Activated CD4-positive, CD25-positive, alpha-beta regulatory T cell treated with anti-CD3 and anti-CD28 coated beads, Interleukin-2, amount 50 U/mL, for 72 hours (primary cell): Measurements from ENCODE around the gene GM2A.
"Not testable (repeated sequence)": the region's sequence is repeated elsewhere in the genome, so short reads cannot be mapped to it uniquely, and the experiment has no call there.

Experiments
- DNase-seq: peaks from one replicate; pipeline ENCODE4 v3.0.0; 2021

GM2A gene

GRCh38 chr5:151254556-151254955, 1.6 kb downstream of the GM2A start:
- DNase-seq = no peak

GRCh38 chr5:151254990-151255389, 2.0 kb downstream of the GM2A start:
- DNase-seq = not testable (repeated sequence)

- no peak for DNase-seq
Measured at GRCh38 chr5:151255621-151256286, 2.8 kb downstream of the GM2A start.

GRCh38 chr5:151257731-151258181, 4.8 kb downstream of the GM2A start:
- DNase-seq = no peak

- no peak for DNase-seq
Measured at GRCh38 chr5:151258201-151258611, 5.2 kb downstream of the GM2A start.

- DNase-seq = no peak
Measured at GRCh38 chr5:151258816-151259215, 5.8 kb downstream of the GM2A start.

GRCh38 chr5:151259931-151260330, 6.9 kb downstream of the GM2A start:
- no peak for DNase-seq

- no peak for DNase-seq
Measured at GRCh38 chr5:151262532-151262931, 9.5 kb downstream of the GM2A start.

- DNase-seq = no peak
Measured at GRCh38 chr5:151264113-151264512, 11.1 kb downstream of the GM2A start.

- DNase-seq = no peak
Measured at GRCh38 chr5:151267491-151268260, 14.7 kb downstream of the GM2A start.

- DNase-seq = no peak
Measured at GRCh38 chr5:151270599-151270998, 17.6 kb downstream of the GM2A start.

- no peak for DNase-seq
Measured at GRCh38 chr5:151271336-151271735, 18.4 kb downstream of the GM2A start.

- DNase-seq = no peak
Measured at GRCh38 chr5:151274666-151275065, 21.7 kb downstream of the GM2A start.

GRCh38 chr5:151275803-151276202, 22.8 kb downstream of the GM2A start:
- DNase-seq = no peak

GRCh38 chr5:151278845-151279244, 25.9 kb downstream of the GM2A start:
- no peak for DNase-seq

- no peak for DNase-seq
Measured at GRCh38 chr5:151280443-151280842, 27.5 kb downstream of the GM2A start.

- DNase-seq = no peak
Measured at GRCh38 chr5:151281001-151281639, 28.1 kb downstream of the GM2A start.

GRCh38 chr5:151283120-151283825, 30.3 kb downstream of the GM2A start:
- no peak for DNase-seq

GRCh38 chr5:151284392-151284967, 31.5 kb downstream of the GM2A start:
- no peak for DNase-seq

GRCh38 chr5:151285683-151286082, 32.7 kb downstream of the GM2A start:
- DNase-seq = no peak

GRCh38 chr5:151286246-151286645, 33.3 kb downstream of the GM2A start:
- no peak for DNase-seq

- DNase-seq = no peak
Measured at GRCh38 chr5:151288180-151288579, 35.2 kb downstream of the GM2A start.

- no peak for DNase-seq
Measured at GRCh38 chr5:151293624-151294023, 40.6 kb downstream of the GM2A start.
